HG02763 (cell line): ENCODE measurements around the gene TH.
"Not testable (repeated sequence)": the region's sequence is repeated elsewhere in the genome, so short reads cannot be mapped to it uniquely, and the experiment has no call there.

Experiments used
- ATAC-seq: cut with Tn5 transposase; IDR thresholded peaks from one replicate; pipeline ENCODE4 v1.9.1; 2021; ENCODE audit warnings: mild to moderate bottlenecking, moderate library complexity; ENCODE audit not compliant: unreplicated experiment

Gene TH

GRCh38 chr11:2132246-2132645 is 39.4 kb downstream of the TH start:
- no peak for ATAC-seq

GRCh38 chr11:2131371-2132236 is 40.0 kb downstream of the TH start:
- ATAC-seq: no peak

DNA sequence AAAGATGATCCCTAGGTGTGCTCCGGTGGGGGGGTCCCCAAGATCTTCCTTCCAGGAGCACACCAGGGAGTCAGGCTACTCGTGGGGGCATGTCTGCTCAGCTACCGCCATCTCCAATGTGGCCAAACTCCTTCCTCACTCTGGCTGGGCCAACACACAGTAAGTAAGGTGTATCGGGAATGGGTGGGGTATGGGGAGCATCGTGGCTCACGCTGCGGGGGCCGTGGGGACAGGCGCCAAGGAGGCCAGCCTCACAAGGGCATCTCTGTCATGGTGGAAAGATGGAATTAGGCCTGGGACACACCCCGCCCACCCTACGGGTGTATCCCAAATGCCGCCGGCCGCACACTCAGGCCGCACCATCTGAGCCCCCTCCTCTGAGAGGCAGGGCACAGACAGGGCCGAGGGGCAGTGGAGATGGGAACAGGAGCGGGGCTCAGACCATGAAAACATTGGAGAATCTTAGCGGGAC is 40.7 kb downstream of the TH start:
- ATAC-seq: no peak

- ATAC-seq: no peak
These were observed 41.8 kb downstream of the TH start for GRCh38 chr11:2129699-2130366.

DNA sequence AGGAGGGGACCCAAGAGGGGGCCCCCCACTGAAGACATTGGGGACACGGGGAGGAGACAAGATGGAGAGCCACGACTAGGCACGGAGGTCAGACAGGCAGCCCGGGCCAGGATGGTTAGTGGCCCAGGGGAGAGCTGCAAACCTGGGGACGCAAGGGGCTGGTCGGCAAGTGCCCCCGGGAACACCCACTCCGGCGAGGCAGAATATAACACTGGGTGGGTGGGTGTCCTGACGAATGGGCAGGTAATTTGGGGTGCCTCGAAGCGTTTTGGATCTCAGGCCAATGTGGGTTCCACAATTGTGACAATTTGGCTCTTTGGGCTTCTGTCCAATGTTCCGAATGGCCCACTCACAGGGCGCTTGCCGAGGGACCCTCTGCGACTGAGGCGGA is 42.3 kb downstream of the TH start:
- ATAC-seq: no peak

- ATAC-seq: no peak
These were observed 42.9 kb downstream of the TH start for GRCh38 chr11:2128511-2129307.

GRCh38 chr11:2128130-2128510 is 43.5 kb downstream of the TH start:
- ATAC-seq: no peak

DNA sequence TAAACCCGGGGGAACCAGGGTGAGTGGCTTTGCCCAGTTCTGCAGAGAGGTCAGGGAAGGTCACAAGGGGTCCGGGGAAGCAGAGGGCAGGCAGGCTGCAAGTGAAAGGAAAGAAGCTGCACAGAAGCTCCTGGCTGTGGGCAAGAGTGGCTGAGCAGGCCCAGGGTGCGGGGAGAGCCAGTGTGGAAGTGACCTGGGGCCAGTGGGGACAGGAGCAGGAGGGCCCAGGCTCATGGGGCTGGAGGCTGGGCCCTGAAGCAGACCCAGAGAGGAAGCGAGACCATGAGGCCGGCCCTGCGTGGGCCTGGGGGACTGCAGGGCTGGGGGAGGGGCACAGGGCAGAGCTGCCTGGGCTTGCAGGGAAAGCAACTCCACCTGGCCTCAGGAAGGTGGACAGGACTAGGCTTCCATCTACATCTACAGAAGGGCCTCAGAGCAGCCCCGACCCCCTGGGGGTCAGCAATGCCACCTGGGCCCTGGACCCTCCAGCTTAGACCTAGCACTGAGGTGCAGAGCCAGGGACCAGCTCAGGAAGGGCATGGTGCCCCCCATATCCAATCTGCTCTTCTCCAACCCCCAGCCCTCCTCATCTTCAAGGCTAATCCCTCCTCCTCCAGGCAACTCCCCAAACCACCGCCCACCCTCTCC is 44.0 kb downstream of the TH start:
- ATAC-seq: no peak

GRCh38 chr11:2126520-2127085 is 45.0 kb downstream of the TH start:
- no peak for ATAC-seq

DNA sequence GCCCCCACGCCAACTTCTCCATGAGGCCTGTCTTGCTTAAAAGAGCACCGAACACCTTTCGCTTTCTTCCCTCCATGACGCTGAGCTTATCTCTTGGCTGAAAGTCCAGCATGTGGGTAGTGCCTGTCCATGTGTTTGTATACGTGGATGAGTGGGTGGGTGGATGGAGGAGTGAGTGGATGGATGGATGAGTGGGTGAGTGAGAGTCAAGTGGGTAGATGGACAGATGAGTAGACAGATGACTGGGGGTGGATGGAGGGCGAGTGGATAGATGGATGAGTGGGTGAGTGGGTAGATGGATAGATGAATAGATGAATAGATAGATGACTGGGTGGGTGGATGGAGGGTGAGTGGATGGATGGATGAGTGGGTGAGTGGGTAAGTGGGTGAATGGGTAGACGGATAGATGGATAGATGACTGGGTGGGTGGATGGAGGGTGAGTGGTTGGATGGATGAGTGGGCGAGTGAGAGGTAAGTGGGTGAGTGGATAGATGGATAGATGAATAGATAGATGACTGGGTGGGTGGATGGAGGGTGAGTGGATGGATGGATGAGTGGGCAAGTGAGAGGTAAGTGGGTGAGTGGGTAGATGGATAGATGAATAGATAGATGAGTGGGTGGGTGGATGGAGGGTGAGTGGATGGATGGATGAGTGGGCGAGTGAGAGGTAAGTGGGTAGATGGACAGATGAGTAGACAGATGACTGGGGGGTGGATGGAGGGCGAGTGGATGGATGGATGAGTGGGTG is 46.7 kb downstream of the TH start:
- not testable (repeated sequence) for ATAC-seq

- ATAC-seq: no peak
These were observed 48.0 kb downstream of the TH start for GRCh38 chr11:2123628-2123960.

DNA sequence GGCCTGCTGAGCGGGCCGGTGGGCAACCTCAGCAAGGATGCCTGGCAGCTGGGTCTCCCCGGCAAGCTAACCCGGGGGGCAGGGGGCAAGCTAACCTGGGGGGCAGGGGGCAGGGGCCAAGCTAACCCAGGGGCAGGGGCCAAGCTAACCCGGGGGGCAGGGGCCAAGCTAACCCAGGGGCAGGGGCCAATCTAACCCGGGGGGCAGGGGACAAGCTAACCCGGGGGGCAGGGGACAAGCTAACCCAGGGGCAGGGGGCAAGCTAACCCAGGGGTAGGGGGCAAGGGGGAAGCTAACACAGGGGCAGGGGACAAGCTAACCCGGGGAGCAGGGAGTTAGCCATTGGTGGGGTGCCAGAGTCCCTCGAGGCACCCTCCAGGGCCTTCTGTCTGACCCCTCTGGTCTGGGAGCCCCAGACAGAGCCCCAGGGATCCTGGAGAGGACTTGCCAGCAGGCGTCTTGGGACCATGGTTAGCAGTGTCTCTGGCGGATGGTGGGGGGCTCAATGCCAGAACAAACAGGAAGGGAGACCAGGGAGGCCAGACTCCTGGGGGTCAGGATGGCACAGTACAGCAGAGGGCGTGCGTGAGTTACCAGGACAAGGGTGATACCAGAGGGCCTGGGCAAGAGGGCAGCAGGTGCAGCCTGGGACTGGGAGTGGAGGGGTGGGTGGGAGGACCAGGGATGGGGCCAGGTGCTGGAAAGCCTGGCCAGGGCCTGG is 48.5 kb downstream of the TH start:
- no peak for ATAC-seq

DNA sequence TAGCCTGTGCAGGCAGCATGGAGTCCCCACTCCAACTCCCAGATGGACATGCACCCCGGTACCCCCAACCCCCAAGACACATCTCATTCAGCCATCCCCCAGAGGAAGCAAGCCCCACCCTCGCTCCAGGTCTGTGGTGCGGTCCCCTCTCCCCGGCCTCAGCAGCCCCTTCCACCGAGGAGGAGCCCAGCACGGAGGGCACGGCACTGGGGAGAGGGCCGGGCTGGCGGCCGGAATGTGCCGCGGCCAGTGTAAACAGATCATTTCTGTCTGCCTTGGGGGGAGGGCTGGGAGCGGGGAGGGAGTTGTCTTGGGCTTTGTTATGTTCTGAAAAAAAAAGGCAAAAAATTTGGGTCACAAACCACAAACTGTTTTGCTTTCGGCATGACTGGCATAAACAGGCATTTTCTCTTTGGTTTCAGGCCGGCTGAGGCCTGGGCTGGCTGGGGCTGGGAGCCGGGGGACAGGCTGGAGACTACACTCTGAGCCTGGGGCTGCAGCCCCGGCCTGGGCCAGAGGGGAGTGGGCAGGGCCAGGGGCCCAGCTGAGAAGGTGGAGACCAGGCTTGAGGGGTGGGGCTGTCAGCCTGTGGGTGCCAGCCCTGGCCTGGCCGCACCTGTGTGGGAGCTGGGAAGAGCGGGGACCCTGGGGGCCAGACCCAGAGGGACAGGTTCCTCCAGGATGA is 49.3 kb downstream of the TH start:
- ATAC-seq: no peak

- no peak for ATAC-seq
These were observed 50.1 kb downstream of the TH start for GRCh38 chr11:2121227-2122130.

GRCh38 chr11:2120359-2121100 is 51.1 kb downstream of the TH start:
- ATAC-seq: no peak

- ATAC-seq: no peak
These were observed 52.9 kb downstream of the TH start for GRCh38 chr11:2118677-2119076.

DNA sequence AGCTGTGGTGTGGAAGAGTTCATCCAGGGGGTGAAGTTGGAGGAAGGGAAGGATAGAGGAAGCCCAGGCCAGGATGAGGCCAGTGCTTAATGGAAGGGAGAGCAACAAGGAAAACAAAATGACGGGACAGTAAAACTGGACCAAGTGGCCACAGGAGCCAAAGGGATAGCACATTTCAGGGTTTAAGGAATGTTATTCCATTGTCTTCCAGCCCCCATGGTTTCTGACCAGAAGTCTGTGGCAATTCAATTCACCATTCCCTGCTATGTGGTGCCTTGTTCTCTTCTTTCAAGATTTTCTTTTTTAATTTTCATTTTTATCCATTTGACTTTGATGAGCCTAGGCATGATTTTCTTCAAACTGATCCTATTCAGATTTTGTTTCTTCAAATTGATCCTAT is 54.9 kb downstream of the TH start:
- ATAC-seq: no peak
